Kidney epithelial cell (primary cell): ENCODE results near the gene INSR. TPM values are rescaled to one million over a fixed set of nuclear protein-coding genes. Genes with fewer than 3 reads are reported as not detected.

Experiments used
- DNase-seq: peaks from one replicate; pipeline ENCODE4 v3.0.0-alpha.2; 2010; ENCODE audit warnings: low read depth
- H3K27me3 ChIP-seq: 2 replicates; pipeline ENCODE4 v1.6.0; 2011; ENCODE audit warnings: low read length; ENCODE audit not compliant: control insufficient read depth, insufficient read depth
- H3K36me3 ChIP-seq: 2 replicates; pipeline ENCODE4 v1.5.1; 2011; ENCODE audit warnings: low read length; ENCODE audit not compliant: control insufficient read depth, insufficient read depth
- H3K4me3 ChIP-seq: 2 replicates; pipeline ENCODE4 v1.5.1; 2011; ENCODE audit warnings: low read depth, mild to moderate bottlenecking, control low read depth, low read length
- total RNA-seq: library from RNA; depleted of rRNA; stranded (reverse); fragments of >200 nt; gene quantifications from 2 replicates; pipeline ENCODE4 v1.2.3, GENCODE V29; 2015
- TF ChIP-seq, protein P1 (sequence below): IDR thresholded peaks from 2 replicates; pipeline ENCODE4 v1.5.1; 2011; ENCODE audit warnings: mild to moderate bottlenecking, moderate library complexity, low read length, control low read depth, inconsistent platforms; ENCODE audit not compliant: insufficient read depth, poor library complexity, severe bottlenecking

Gene INSR
- total RNA-seq, 1 donor from 2014 or later, result 15.5 TPM

DNA sequence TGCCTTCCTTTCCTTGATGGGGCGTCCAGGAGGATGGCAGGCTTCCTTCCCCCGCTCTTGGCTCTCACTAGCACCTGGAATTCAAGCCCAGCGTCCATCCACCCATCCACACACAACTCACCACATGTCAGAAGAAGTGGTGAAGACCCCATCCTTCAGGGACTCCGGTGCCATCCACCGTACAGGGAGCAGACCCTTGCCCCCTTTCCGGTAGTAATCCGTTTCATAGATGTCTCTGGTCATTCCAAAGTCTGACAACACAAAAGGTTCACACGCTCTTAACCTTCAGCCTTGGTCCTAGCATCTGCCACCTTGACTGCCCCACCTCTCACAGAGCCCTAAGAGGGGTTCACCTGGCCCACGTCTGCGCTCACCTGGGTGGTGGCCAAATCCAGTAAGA, 173.7 kb downstream of the INSR start:
- TF ChIP-seq, protein P1, sequence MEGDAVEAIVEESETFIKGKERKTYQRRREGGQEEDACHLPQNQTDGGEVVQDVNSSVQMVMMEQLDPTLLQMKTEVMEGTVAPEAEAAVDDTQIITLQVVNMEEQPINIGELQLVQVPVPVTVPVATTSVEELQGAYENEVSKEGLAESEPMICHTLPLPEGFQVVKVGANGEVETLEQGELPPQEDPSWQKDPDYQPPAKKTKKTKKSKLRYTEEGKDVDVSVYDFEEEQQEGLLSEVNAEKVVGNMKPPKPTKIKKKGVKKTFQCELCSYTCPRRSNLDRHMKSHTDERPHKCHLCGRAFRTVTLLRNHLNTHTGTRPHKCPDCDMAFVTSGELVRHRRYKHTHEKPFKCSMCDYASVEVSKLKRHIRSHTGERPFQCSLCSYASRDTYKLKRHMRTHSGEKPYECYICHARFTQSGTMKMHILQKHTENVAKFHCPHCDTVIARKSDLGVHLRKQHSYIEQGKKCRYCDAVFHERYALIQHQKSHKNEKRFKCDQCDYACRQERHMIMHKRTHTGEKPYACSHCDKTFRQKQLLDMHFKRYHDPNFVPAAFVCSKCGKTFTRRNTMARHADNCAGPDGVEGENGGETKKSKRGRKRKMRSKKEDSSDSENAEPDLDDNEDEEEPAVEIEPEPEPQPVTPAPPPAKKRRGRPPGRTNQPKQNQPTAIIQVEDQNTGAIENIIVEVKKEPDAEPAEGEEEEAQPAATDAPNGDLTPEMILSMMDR, result no peak
- H3K4me3 ChIP-seq, result no peak overlapping the region
- no peaks in the 10 kb centered on the region for H3K27me3 ChIP-seq
- DNase-seq, result no peak
- peaks cover 2% of the 10 kb centered on the region for H3K36me3 ChIP-seq

DNA sequence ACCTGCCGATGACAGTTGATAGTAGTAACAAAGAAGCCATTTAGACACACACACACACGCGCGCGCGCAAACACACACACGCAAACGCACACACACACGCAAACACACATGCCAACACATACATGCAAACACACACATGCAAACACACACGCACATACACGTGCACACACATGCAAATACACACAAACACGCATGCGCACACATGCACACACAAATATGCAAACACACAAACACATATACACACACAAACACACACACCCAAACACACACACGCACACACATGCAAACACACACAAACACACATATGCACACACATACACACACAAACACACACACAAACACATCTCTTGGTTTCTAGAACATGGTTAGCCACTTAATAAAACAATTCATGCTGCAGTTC, 174.6 kb downstream of the INSR start:
- TF ChIP-seq, protein P1, result no peak
- DNase-seq, result no peak
- H3K36me3 ChIP-seq, result peaks cover 2% of the 10 kb centered on the region
- no peaks in the 10 kb centered on the region for H3K27me3 ChIP-seq
- H3K4me3 ChIP-seq, result no peak overlapping the region

DNA sequence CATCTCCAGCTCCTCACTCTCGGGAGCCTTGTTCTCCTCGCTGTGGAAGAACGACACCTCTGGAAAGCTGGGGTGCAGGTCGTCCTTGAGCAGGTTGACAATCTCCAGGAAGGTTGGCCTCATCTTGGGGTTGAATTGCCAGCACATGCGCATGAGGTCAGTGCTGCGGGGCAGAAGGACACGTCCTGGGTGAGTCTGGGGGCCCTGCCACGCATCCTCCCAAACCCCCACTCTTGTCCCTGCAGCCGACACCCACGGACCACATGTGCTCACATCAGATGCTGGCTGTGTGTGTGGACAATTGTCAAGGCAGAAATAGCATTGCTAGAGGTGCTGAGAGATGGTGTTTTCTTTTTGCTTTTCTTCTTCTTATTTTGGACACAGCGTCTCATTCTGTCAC, 177.0 kb downstream of the INSR start:
- Histone ChIP-seq H3K27me3 (no peaks in the 10 kb centered on the region), H3K36me3 (no peaks in the 10 kb centered on the region), H3K4me3 (no peak overlapping the region)
- TF ChIP-seq, protein P1, result no peak
- DNase-seq, result no peak

DNA sequence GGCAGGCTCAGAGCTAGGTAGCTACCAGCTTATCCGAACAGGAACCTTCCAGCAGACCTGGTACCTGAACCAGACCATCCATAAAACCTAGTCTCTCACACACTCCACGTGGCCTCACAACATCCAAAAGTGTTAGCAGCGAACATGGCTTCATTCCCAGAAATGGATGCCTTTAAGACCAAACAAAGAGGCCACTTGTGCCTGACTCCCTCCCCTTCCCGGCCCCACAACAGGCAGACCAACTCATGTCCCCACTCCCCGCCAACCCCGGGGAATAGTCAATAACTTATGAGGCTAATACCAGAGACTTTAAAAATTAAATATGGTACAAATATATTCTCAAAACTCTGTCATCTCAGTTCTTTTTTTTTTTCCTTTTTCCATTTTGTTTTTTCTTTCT, 178.5 kb downstream of the INSR start:
- Histone ChIP-seq H3K27me3 (no peaks in the 10 kb centered on the region), H3K4me3 (no peak overlapping the region), H3K36me3 (no peaks in the 10 kb centered on the region)
- DNase-seq, result no peak
- TF ChIP-seq, protein P1, result no peak

DNA sequence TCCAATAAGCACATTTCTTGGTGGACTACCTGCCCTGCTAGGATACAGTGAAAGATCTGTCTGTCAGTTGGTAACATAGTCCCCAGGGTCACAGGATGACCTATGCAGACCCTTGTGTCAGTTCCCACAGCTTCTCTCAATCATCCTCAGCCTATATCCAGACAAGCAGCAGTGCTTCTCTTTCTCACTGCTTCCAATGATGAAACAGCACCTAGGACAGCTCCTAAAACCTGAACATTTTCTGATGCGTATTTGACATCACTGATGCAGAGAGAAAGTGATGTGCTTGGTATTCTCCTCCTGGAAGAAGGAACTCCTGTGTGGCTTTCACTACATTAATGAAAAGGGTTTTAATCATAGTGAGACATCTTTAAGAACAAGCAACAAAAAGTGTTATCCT, 181.0 kb downstream of the INSR start:
- Histone ChIP-seq H3K36me3 (no peaks in the 10 kb centered on the region), H3K4me3 (no peak overlapping the region), H3K27me3 (no peaks in the 10 kb centered on the region)
- TF ChIP-seq, protein P1, result no peak
- DNase-seq, result no peak

DNA sequence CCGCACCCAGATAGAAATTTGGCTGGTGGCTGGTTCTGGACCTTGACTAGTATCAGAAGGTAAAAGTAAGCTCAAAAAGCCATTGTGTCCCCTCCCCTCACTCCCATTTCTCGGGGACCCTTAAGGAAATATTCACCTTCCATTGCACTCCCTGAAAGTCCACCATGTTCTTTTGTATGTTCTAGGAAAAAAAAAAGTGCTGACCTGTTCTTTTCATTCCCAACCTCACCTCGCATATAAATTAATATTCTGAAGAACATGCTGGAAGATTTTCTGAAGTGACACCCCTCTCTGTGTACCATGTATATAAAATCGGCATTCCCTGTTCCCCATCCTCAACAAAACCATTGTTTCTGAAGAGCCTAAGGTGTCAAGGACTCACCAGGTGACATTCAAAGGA, 181.5 kb downstream of the INSR start:
- no peaks in the 10 kb centered on the region for H3K27me3 ChIP-seq
- no peaks in the 10 kb centered on the region for H3K36me3 ChIP-seq
- TF ChIP-seq, protein P1, result no peak
- DNase-seq, result no peak
- no peak overlapping the region for H3K4me3 ChIP-seq
